Dendritic cell treated with granulocyte-macrophage colony-stimulating factor and Interleukin-4, amounts not matched to agents 40 ng/mL and 50 ng/mL, for 4 days (primary cell): ENCODE data around the gene RUNX2.
"Not testable (repeated sequence)": the region's sequence is repeated elsewhere in the genome, so short reads cannot be mapped to it uniquely, and the experiment has no call there.

Experiments
- H3K27ac Mint-ChIP-seq: one replicate; pipeline ENCODE4 v1.8.0; 2022; ENCODE audit warnings: mild to moderate bottlenecking, mixed read lengths
- H3K27me3 Mint-ChIP-seq: one replicate; pipeline ENCODE4 v1.8.0; 2022; ENCODE audit warnings: mild to moderate bottlenecking, mixed read lengths
- H3K36me3 Mint-ChIP-seq: one replicate; pipeline ENCODE4 v1.8.0; 2022; ENCODE audit warnings: low read depth, mixed read lengths
- H3K4me1 Mint-ChIP-seq: one replicate; pipeline ENCODE4 v1.8.0; 2022; ENCODE audit warnings: low read depth, mixed read lengths
- H3K4me3 Mint-ChIP-seq: one replicate; pipeline ENCODE4 v1.8.0; 2022; ENCODE audit warnings: mild to moderate bottlenecking, moderate library complexity, mixed read lengths
- H3K9me3 Mint-ChIP-seq: one replicate; pipeline ENCODE4 v1.8.0; 2022; ENCODE audit warnings: mixed read lengths
- intact Hi-C: fragments of 100-400 bp; cut with micrococcal nuclease; formaldehyde crosslinking; loops from one replicate; pipeline ENCODE4 v1.15.0; 2022

Gene RUNX2

GRCh38 chr6:45658400-45658799, 330.3 kb downstream of the RUNX2 start:
- Mint-ChIP-seq H3K27ac (no peak overlapping the region), H3K27me3 (peaks cover 27% of the 10 kb centered on the region), H3K4me1 (no peaks in the 10 kb centered on the region), H3K4me3 (no peak overlapping the region), H3K9me3 (peaks cover 7% of the 10 kb centered on the region), H3K36me3 (no peaks in the 10 kb centered on the region)
- intact Hi-C loops = no loop called here

GRCh38 chr6:45658958-45659357, 330.8 kb downstream of the RUNX2 start:
- intact Hi-C loops = no loop called here
- Mint-ChIP-seq H3K36me3 (no peaks in the 10 kb centered on the region), H3K27me3 (peaks cover 33% of the 10 kb centered on the region), H3K4me1 (peaks cover 5% of the 10 kb centered on the region), H3K4me3 (no peak overlapping the region), H3K9me3 (peaks cover 7% of the 10 kb centered on the region), H3K27ac (no peak overlapping the region)

- H3K36me3 Mint-ChIP-seq = no peaks in the 10 kb centered on the region
- H3K9me3 Mint-ChIP-seq = peaks cover 3% of the 10 kb centered on the region
- peaks cover 43% of the 10 kb centered on the region for H3K27me3 Mint-ChIP-seq
- H3K27ac Mint-ChIP-seq = no peak overlapping the region
- peaks cover 17% of the 10 kb centered on the region for H3K4me1 Mint-ChIP-seq
- no peak overlapping the region for H3K4me3 Mint-ChIP-seq
- intact Hi-C loops = no loop called here
Measured at GRCh38 chr6:45661661-45662060, 333.5 kb downstream of the RUNX2 start.

- H3K27ac Mint-ChIP-seq = no peak overlapping the region
- peaks cover 38% of the 10 kb centered on the region for H3K27me3 Mint-ChIP-seq
- no peaks in the 10 kb centered on the region for H3K9me3 Mint-ChIP-seq
- no peaks in the 10 kb centered on the region for H3K36me3 Mint-ChIP-seq
- peaks cover 28% of the 10 kb centered on the region for H3K4me1 Mint-ChIP-seq
- peak overlapping the region; percentile 63 for H3K4me3 Mint-ChIP-seq
- intact Hi-C loops = no loop called here
Measured at GRCh38 chr6:45663251-45664221, 335.4 kb downstream of the RUNX2 start.

- no peaks in the 10 kb centered on the region for H3K36me3 Mint-ChIP-seq
- peaks cover 38% of the 10 kb centered on the region for H3K27me3 Mint-ChIP-seq
- H3K9me3 Mint-ChIP-seq = no peaks in the 10 kb centered on the region
- no peak overlapping the region for H3K27ac Mint-ChIP-seq
- H3K4me3 Mint-ChIP-seq = no peak overlapping the region
- H3K4me1 Mint-ChIP-seq = peaks cover 28% of the 10 kb centered on the region
- intact Hi-C loops = no loop called here
Measured at GRCh38 chr6:45664707-45665106, 336.6 kb downstream of the RUNX2 start.

GRCh38 chr6:45665859-45666258, 337.7 kb downstream of the RUNX2 start:
- H3K4me1 Mint-ChIP-seq = peaks cover 28% of the 10 kb centered on the region
- H3K4me3 Mint-ChIP-seq = no peak overlapping the region
- no peaks in the 10 kb centered on the region for H3K9me3 Mint-ChIP-seq
- H3K36me3 Mint-ChIP-seq = no peaks in the 10 kb centered on the region
- H3K27ac Mint-ChIP-seq = no peak overlapping the region
- H3K27me3 Mint-ChIP-seq = peaks cover 36% of the 10 kb centered on the region
- intact Hi-C loops = no loop called here

- H3K27ac Mint-ChIP-seq = no peak overlapping the region
- H3K27me3 Mint-ChIP-seq = peaks cover 31% of the 10 kb centered on the region
- H3K36me3 Mint-ChIP-seq = no peaks in the 10 kb centered on the region
- intact Hi-C loops = no loop called here
- peaks cover 28% of the 10 kb centered on the region for H3K4me1 Mint-ChIP-seq
- H3K9me3 Mint-ChIP-seq = no peaks in the 10 kb centered on the region
- no peak overlapping the region for H3K4me3 Mint-ChIP-seq
Measured at GRCh38 chr6:45666846-45667245, 338.7 kb downstream of the RUNX2 start.

- Mint-ChIP-seq H3K27ac (no peak overlapping the region), H3K36me3 (no peaks in the 10 kb centered on the region), H3K4me1 (peaks cover 28% of the 10 kb centered on the region), H3K27me3 (peaks cover 26% of the 10 kb centered on the region), H3K9me3 (no peaks in the 10 kb centered on the region), H3K4me3 (no peak overlapping the region)
- intact Hi-C loops = no loop called here
Measured at GRCh38 chr6:45667300-45667699, 339.2 kb downstream of the RUNX2 start.

GRCh38 chr6:45667766-45668165, 339.6 kb downstream of the RUNX2 start:
- Mint-ChIP-seq H3K9me3 (no peaks in the 10 kb centered on the region), H3K27me3 (peaks cover 24% of the 10 kb centered on the region), H3K36me3 (no peaks in the 10 kb centered on the region), H3K27ac (no peak overlapping the region), H3K4me3 (no peak overlapping the region), H3K4me1 (peaks cover 28% of the 10 kb centered on the region)
- intact Hi-C loops = no loop called here

- Mint-ChIP-seq H3K27ac (no peak overlapping the region), H3K36me3 (no peaks in the 10 kb centered on the region), H3K27me3 (peaks cover 14% of the 10 kb centered on the region), H3K9me3 (no peaks in the 10 kb centered on the region), H3K4me1 (peaks cover 25% of the 10 kb centered on the region), H3K4me3 (no peak overlapping the region)
- intact Hi-C loops = no loop called here
Measured at GRCh38 chr6:45668705-45669104, 340.6 kb downstream of the RUNX2 start.

GRCh38 chr6:45673167-45673566, 345.0 kb downstream of the RUNX2 start:
- H3K4me3 Mint-ChIP-seq, H3K9me3 Mint-ChIP-seq, intact Hi-C loops, H3K36me3 Mint-ChIP-seq, H3K27ac Mint-ChIP-seq: not testable (repeated sequence)
- Mint-ChIP-seq H3K27me3 (peaks cover 10% of the 10 kb centered on the region), H3K4me1 (peaks cover 13% of the 10 kb centered on the region)

GRCh38 chr6:45675166-45675565, 347.0 kb downstream of the RUNX2 start:
- H3K4me3 Mint-ChIP-seq, H3K36me3 Mint-ChIP-seq, intact Hi-C loops, H3K27ac Mint-ChIP-seq, H3K9me3 Mint-ChIP-seq: not testable (repeated sequence)
- H3K4me1 Mint-ChIP-seq = peaks cover 25% of the 10 kb centered on the region
- peaks cover 16% of the 10 kb centered on the region for H3K27me3 Mint-ChIP-seq

- peaks cover 25% of the 10 kb centered on the region for H3K4me1 Mint-ChIP-seq
- no peaks in the 10 kb centered on the region for H3K9me3 Mint-ChIP-seq
- H3K27me3 Mint-ChIP-seq = peaks cover 16% of the 10 kb centered on the region
- intact Hi-C loops = no loop called here
- H3K36me3 Mint-ChIP-seq = no peaks in the 10 kb centered on the region
- no peak overlapping the region for H3K27ac Mint-ChIP-seq
- no peak overlapping the region for H3K4me3 Mint-ChIP-seq
Measured at GRCh38 chr6:45675634-45676033, 347.5 kb downstream of the RUNX2 start.

GRCh38 chr6:45676380-45676779, 348.2 kb downstream of the RUNX2 start:
- H3K9me3 Mint-ChIP-seq = no peaks in the 10 kb centered on the region
- intact Hi-C loops = no loop called here
- H3K27me3 Mint-ChIP-seq = peaks cover 16% of the 10 kb centered on the region
- H3K36me3 Mint-ChIP-seq = no peaks in the 10 kb centered on the region
- no peak overlapping the region for H3K27ac Mint-ChIP-seq
- no peak overlapping the region for H3K4me3 Mint-ChIP-seq
- H3K4me1 Mint-ChIP-seq = peaks cover 25% of the 10 kb centered on the region
